Activated CD4-positive, CD25-positive, alpha-beta regulatory T cell treated with anti-CD3 and anti-CD28 coated beads, Interleukin-2, amount 50 U/mL, for 16 hours (primary cell): ENCODE results near the gene RXFP3.
"Not testable (repeated sequence)": the region's sequence is repeated elsewhere in the genome, so short reads cannot be mapped to it uniquely, and the experiment has no call there.

Experiments
- DNase-seq: peaks from one replicate; pipeline ENCODE4 v3.0.0-alpha.2; 2020; ENCODE audit warnings: low read depth, low spot score

The RXFP3 gene, protein sequence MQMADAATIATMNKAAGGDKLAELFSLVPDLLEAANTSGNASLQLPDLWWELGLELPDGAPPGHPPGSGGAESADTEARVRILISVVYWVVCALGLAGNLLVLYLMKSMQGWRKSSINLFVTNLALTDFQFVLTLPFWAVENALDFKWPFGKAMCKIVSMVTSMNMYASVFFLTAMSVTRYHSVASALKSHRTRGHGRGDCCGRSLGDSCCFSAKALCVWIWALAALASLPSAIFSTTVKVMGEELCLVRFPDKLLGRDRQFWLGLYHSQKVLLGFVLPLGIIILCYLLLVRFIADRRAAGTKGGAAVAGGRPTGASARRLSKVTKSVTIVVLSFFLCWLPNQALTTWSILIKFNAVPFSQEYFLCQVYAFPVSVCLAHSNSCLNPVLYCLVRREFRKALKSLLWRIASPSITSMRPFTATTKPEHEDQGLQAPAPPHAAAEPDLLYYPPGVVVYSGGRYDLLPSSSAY

GRCh38 chr5:33936381-33937016 lies at the start of gene RXFP3:
TSS of gene RXFP3 (plus strand) at chr5:33936386. CDS start at chr5:33936741, 355 bp downstream.
- no peak for DNase-seq

DNA sequence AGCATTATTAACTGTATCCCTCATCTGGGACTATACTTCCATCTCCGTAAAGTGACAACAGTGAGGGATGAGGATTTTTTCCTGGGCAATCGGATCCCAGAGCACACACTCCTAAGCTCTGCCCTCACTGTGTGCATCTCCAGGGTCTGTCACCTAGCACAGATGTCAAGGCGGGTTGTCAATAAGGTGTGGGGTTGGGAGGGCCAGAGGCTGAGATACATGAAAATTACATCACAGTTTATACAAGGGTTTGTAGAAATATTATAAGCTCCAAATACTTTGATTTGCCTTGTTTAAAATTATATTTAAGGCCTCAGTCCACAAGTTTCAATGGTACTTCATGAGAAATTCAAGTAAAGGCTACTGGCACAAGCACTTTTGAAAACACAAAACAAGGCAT lies 48.9 kb upstream of the RXFP3 start:
- DNase-seq = no peak

- no peak for DNase-seq
These were observed 47.6 kb upstream of the RXFP3 start for GRCh38 chr5:33888587-33888986.

DNA sequence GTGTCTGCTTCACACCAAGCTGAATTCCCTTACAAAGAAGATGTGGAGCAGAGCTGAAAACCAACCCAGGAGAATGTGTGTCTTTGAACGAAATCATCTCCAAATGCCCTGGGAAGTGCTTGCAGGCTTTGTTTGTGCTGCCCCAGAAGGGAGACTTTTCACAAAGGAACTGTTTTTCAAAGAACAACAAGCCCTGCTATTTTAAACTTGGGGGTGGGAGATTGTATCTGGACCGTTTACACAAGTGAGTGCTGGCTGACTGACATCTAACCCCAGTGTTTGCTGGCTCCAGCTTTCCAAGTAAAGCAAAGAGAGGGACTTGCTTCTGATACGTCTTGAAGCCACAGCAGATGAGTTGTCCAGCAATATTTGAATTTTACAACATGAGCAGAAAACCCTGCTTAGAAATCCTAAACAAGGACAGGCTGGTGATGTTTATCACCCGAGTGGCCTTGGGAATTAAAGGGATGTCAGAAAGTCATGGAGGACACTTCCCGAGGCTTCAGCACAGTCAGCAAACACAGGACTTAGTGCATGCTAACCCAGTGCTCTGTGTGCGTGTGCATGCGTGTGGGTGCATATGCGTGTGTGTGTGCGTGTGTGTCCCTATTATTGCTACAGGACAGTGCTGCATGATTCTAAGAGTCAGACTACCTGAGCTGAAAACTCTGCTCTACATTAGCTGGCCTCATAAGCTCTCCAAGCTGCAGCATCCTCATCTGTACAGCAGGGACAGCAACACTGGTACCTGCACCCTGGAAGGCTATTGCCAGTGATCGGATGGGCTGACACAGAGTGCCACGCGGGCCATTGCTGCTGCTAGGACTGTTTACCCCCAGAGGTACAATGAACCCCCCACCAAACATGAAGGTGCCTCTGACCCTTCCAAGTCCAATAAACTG lies 45.8 kb upstream of the RXFP3 start:
- DNase-seq = no peak

DNA sequence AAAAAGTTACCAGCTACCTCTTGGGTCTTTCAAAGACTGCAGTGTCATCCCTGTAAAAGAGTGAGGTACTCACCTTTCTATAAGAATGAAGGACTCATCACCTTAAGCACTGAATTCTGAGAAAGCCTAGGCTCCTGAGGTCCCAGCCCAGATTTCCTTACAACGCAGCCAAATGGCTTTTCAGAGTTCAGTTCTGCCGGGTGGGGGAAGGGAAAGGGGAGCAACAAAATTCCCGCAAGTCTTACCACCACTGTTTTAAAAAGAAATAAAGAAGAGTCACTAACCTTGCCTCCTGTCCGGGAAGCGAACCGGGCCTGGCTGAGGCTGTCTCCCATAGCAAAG lies 44.8 kb upstream of the RXFP3 start:
- DNase-seq = no peak

DNA sequence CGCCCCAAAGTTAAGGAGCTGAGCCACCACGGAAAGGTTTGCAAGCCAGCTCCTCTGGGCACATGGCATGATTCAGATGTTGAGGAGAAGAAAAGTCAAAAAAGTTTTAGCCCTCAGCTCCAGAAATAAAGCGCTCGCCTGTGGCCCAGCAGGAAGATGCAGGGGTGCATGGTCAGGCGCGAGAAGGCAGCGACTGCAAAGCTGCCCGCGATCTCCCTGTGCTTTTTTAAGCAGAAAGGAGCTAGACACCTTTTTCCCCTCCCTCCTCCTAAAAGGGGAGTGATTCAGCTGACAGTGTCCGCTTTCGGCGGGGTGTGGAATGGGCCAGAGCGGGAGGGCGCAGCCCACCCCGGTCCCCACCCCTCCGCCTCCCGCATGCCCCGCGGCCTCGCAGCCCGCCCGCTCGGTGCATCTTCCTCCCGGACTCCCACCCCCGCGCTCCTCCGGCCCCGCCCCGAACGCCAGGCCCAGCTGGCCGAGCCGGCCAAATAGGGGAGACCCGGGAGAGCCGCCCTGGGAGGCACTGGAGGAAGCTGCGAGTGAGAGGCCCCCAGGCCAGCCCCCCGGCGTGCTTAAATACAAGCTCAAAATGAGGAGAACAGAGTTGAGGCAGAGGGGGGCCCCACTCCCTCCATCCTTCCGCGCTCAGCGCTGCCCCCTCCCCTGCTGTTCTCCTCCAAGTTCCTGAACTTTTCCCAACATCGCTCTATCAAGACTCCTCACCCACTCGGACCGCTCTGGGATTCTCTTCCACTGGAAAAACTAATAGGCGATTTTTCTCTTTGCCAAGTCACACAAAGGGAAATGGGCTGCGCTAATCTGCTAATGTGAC lies 44.2 kb upstream of the RXFP3 start, which contains the start of gene ADAMTS12:
TSS of gene ADAMTS12 (minus strand) at position 203 of the 832 bp plus-strand sequence. CDS start at position 69, 134 bp downstream.
- no peak for DNase-seq

GRCh38 chr5:33892620-33893137 lies 43.5 kb upstream of the RXFP3 start:
- DNase-seq = no peak

GRCh38 chr5:33894566-33894965 lies 41.6 kb upstream of the RXFP3 start:
- no peak for DNase-seq

DNA sequence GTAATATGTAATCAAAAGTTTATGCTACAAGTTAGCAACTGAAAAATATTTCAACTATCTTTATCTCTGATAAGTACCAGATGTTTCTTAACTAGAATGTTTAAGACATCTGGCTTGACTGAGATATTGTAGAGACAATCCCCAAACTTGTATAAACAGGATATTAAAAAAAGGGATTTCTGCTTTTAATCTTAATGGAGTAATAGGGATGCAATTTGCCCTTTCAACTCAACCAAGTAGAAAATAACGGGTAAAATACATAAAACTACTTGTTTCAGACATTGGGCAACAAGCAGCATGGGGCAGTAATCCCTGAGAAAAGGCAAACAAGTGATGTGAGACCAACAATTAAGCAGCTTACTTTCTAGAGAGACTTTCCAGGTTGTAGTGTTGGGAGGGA lies 35.0 kb upstream of the RXFP3 start:
- DNase-seq = no peak

DNA sequence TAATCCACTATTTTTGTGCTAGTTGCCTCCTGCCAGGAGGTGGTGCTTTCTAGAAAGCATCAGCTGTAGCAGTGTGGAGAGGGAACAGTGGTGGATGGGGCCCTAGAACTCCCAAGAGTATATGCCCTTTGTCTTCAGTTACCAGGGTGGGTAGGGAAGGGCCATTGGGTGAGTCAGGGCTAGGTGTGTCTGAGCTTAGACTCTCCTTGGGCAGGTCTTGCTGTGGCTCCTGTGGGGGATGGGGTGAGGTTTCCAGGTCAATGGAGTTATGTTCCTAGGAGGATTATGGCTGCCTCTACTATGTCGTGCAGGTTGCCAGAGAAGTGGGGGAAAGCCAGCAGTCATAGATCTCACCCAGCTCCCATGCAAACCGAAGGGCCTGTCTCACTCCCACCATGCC lies 33.1 kb upstream of the RXFP3 start:
- no peak for DNase-seq

GRCh38 chr5:33905381-33905780 lies 30.8 kb upstream of the RXFP3 start:
- DNase-seq = no peak

DNA sequence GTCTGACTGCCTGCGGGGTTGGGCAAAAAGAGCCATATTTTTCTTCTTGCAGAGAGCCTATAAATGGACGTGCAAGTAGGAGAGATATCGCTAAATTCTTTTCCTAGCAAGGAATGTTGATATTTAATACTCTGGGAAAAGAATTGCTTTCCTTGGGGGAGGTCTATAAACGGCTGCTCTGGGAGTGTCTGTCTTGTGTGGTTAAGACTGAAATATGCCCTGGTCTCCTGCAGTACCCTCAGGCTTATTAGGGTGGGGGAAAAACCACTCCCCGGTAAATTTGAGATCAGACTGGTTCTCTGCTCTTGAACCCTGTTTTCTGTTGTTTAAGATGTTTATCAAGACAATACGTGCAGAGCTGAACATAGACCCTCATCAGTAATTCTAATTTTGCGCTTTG lies 29.9 kb upstream of the RXFP3 start:
- not testable (repeated sequence) for DNase-seq

GRCh38 chr5:33914844-33915243 lies 21.3 kb upstream of the RXFP3 start:
- DNase-seq = not testable (repeated sequence)

DNA sequence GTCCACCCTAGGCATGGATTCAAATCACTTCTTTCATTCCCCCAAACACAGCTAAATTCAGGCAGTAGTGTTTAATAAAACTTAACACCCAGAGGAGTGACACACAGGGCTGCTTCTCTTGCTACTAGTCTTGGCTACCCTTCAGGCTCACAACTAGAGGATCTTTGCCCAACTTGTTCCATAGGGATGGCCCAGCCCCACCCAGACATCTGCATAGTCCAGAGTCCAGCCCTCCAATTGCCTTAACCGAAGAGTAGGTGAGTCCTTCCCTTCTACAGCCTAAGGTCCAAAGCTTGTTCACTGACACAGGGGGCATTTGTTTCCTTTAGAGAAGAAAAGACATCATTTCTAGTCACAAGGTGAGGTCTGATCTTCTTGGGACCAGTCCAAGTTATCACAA lies 15.2 kb upstream of the RXFP3 start:
- DNase-seq = no peak

GRCh38 chr5:33925278-33925677 lies 10.9 kb upstream of the RXFP3 start:
- no peak for DNase-seq

DNA sequence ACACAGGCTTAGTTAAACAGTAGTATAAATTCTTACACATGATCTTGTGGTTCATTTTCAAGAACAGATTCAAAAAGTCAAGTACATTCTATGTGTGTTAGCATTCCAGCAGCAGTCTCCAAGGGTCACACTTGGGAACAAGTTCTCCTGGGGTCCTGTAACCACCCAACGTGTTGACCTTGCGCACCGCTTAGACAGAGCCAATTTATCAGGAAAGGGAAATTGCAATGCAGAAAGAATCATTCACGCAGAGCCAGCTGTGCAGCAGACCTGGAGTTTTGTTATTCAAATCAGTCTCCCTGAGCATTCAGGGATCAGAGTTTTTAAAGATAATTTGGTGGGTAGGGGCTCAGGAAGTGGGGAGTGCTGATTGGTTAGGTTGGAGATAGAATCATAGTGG lies 8.5 kb upstream of the RXFP3 start:
- no peak for DNase-seq

DNA sequence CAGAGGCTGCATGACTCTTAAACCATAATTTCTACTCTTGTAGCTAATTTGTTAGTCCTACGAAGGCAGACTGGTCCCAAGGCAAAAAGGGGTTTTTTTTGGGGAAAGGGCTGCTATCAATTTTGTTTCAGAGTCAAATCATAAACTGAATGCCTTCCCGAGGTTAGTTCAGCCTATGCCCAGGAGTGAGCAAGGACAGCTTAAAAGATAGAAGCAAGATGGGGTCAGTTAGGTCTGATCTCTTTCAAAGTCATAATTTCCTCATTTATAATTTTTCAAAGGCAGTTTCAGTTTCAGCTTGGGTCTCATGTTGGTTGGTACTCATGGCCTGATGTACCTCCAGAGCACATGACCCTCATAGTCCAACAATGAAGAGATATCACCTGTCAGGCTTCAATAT lies 7.9 kb upstream of the RXFP3 start:
- no peak for DNase-seq

- no peak for DNase-seq
These were observed 6.1 kb upstream of the RXFP3 start for GRCh38 chr5:33929925-33930690.

- no peak for DNase-seq
These were observed 5.0 kb upstream of the RXFP3 start for GRCh38 chr5:33931136-33931535.

GRCh38 chr5:33933723-33934169 lies 2.4 kb upstream of the RXFP3 start:
- no peak for DNase-seq
